Tibial nerve (tissue), 4 donors: ENCODE data around the gene REPS1.

Source experiments
- CTCF ChIP-seq, 5 experiments: fragments of 200-600 bp in 3 of 5; fragments of 450-650 bp in 2 of 5; sonication (generic) in 3 of 5; IDR thresholded peaks; one replicate each; pipeline ENCODE4 v1.5.1; 2016 to 2019; ENCODE audit warnings: antibody characterized with exemption in 5 of 5, mild to moderate bottlenecking in 3 of 5, moderate library complexity in 2 of 5
- EP300 ChIP-seq, 2 donors: sonication (generic); formaldehyde crosslinking; IDR thresholded peaks; one replicate each; pipeline ENCODE4 v1.6.1; 2017; ENCODE audit warnings: antibody characterized with exemption in 2 of 2, mild to moderate bottlenecking in 1 of 2
- POLR2A ChIP-seq, 2 donors: fragments of 450-650 bp; IDR thresholded peaks; one replicate each; pipeline ENCODE4 v1.6.1; 2017; ENCODE audit warnings: antibody characterized with exemption in 2 of 2, mild to moderate bottlenecking in 2 of 2, moderate library complexity in 2 of 2

DNA sequence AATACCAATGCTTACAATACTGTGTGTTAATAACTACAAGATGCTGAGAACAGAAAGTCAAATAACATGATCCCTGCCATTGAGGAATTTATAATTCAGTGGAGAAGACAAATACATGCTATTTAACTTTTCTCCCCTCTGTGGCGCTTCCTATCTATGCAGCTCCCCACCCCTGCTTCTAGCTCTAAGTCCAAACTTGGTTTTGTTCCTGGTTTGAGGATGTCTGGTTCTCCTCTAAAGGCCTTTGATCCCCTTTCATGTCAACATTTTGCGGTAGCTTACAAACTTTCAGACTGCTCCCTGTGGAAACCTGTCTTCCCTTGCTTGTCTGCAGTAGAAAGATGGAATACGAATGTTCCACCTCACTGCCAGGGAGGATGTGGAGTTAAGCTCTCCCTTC, 18.4 kb upstream of the REPS1 start:
- TF ChIP-seq CTCF (IDR thresholded peaks at IDR 0.05), result no peak
- TF ChIP-seq POLR2A (IDR thresholded peaks at IDR 0.05), result no peak
- TF ChIP-seq EP300 (IDR thresholded peaks at IDR 0.05), result no peak
